ENCODE measurements around the gene KLHL22.
A peak's percentile ranks its signal among the peaks of the same experiment; 100 is the strongest.
"Not testable (repeated sequence)": the region's sequence is repeated elsewhere in the genome, so short reads cannot be mapped to it uniquely, and the experiment has no call there.

The KLHL22 gene, protein sequence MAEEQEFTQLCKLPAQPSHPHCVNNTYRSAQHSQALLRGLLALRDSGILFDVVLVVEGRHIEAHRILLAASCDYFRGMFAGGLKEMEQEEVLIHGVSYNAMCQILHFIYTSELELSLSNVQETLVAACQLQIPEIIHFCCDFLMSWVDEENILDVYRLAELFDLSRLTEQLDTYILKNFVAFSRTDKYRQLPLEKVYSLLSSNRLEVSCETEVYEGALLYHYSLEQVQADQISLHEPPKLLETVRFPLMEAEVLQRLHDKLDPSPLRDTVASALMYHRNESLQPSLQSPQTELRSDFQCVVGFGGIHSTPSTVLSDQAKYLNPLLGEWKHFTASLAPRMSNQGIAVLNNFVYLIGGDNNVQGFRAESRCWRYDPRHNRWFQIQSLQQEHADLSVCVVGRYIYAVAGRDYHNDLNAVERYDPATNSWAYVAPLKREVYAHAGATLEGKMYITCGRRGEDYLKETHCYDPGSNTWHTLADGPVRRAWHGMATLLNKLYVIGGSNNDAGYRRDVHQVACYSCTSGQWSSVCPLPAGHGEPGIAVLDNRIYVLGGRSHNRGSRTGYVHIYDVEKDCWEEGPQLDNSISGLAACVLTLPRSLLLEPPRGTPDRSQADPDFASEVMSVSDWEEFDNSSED

DNA sequence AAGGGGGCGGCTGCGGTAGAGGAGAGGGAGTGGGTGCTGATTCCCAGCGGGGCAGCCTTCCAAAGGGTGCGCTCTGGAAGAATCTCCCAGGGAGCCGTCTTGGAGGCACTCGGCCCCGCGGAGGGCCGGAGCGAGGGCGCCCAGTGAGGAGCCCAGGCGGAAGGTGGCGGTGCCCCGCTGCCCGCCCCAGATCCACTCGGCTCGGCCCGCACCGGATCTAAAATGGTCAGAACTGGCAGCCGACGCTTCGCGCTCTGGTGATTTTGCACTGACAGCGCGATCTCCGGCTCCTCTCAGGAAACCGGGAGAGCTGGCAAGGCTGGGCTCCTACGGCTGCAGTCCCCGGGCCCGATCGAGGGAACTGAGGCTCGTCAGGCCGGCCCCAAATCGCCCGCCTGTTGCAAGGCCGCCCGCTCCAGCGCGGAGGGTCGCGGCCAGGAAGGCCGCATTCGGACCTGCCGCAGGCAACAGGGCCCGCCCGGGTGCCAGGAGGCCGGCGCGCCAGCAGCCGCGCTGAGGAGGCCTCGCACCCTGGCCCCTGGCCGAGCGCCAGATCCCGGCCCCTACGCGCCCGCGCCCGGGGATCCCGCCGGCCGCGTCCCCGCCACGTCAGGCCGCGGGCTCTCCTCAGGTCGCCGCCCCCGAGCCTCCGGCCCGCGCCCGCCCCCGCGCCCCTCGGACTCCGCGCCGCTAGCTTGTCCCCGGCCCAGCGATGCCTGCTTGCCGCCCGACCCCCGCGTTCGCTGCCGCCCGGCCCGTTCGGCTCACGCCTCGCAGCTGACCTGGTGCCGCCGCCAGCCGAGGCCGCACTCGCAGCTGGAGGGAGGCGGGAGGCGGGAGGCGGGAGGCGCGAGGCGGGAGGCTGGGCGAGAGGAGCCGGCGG is at the start of gene KLHL22:
Gene KLHL22 (minus strand): TSS at position 818 of the 883 bp plus-strand sequence. CDS start 6,584 bp downstream, outside the sequence.
- peak in 1 of 2 donors; percentile 4 for ATAC-seq

DNA sequence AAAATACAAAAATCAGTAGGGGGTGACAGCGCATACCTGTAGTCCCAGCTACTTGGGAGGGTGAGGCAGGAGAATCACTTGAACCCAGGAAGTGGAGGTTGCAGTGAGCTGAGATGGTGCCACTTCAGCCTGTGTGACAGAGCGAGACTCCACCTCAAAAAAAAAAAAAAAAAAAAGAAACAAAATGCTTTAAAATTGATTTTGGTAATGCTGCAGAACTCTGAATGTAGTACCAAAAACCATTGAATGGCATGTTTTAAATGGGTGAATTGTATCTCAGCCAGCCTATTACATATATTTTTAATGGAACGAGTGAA is 49.7 kb upstream of the KLHL22 start:
- not testable (repeated sequence) for ATAC-seq

DNA sequence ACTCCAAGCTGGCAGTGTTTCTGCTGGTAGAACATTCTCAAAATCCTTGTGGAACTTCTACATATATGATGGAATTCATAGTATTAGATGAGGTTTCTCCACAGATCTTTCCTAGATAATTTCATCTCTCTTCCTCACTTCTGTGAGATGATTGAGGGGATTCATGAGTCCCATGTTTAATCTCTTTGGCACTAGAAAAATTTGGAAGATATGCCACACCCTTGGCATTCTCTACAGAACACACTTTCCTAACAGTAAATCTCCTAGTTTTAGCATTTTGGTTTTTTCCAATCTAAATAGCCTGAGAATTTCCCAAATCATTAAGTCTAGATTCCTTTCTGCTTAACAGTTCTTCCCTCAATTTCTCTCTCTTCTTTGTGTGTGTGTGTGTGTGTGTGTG is 47.1 kb upstream of the KLHL22 start:
- no peak for ATAC-seq

DNA sequence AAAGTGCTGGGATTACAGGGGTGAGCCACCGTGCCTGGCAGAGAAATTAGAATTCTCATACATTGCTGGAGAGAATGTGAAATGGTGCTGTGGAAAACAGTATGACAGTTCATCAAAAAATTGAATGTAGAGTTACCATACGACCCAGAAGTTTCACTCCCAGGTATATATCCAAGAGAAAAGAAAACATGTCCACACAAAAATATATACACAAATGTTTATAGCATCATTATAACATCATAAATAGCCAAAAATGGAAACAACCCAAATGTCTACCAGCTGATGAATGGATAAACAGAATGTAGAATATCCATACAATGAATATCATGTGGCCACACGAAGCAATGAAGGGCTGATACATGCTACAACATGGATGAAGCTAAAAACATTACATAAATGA is 46.5 kb upstream of the KLHL22 start:
- no peak for ATAC-seq

DNA sequence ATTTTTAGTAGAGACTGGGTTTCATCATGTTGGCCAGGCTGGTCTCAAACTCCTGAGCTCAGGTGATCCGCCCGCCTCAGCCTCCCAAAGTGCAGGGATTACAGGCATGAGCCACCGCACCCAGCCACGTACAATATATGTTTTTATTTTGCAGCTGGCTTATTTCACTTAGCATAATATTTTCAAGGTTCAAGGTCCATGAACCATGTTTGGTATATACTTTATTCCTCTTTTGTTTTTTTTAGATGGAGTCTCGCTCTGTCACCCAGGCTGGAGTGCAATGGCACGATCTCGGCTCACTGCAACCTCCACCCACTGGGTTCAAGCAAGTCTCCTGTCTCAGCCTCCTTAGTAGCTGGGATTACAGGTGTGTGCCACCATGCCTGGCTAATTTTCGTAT is 43.3 kb upstream of the KLHL22 start:
- ATAC-seq = not testable (repeated sequence)

DNA sequence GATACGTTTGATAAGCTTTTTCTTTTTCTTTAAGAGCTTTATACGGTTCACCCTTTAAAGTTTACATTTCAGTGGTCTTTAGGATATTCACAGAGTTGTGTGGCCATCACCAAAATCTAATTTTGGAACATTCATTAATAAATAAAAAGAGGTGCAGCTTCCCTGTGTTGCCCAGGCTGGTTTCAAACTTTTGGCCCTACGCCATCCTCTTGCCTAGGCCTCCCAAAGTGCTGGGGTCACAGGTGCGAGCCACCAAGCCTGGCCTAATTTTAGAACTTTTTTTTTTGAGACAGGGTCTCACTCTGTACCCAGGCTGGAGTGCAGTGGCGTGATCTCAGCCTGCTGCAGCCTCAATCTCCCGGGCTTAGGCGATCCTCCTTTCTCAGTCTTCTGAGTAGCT is 42.4 kb upstream of the KLHL22 start:
- ATAC-seq = no peak

DNA sequence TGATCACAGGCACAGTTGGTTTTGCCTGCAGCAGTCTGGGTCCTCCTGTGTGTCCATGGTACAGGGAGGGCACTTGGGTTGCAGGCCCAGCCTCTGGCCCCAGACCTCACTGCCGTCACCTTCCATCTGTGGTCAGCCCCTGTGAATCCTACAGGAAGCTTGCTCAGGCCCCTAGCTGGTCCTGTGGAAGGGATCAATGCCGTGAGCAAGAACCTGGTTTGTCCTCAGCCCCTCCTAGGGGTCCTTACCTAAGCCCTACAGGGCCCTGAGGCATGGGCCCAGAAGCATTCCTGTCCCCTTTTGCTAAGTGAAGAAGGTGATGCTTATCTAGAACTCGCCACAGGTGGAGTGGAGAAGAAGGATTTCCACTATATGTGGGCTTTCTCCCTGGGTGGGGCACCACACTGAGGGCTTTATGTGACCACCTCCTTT is 41.7 kb upstream of the KLHL22 start:
- ATAC-seq = no peak

DNA sequence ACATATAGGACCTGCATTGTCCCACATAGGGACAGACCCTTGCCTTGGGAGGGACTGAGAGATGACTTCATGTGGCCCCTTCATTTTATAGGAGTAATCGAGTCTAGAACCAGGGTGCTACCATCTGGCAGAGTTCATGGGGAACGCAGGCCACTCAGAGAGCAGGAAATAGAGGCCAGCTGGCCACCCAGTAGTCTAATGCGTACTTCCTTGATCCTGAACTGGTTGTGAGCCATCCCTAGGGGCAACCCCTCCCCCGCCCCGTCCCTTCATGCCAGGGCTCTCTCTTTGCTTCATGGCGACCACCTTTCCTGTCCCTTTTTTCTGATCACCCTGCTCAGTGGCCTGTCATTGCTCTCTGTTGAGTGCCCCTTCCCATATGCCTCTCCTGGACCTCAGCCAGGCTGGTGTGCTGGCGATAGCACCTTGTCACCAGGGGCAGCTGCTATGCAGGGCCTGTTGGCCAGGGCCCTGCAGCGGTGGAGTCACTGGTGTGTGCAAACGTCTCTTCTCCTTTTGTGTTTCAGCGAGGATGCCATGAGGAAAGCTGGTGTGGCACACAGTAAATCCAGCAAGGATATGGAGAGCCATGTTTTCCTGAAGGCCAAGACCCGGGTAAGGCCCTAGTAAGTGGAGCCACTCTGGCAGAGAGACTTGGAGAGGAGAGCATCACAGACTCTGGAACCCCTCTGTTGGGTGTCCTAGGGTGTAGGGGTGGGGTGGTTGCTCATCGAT is 41.2 kb upstream of the KLHL22 start:
- ATAC-seq = no peak

DNA sequence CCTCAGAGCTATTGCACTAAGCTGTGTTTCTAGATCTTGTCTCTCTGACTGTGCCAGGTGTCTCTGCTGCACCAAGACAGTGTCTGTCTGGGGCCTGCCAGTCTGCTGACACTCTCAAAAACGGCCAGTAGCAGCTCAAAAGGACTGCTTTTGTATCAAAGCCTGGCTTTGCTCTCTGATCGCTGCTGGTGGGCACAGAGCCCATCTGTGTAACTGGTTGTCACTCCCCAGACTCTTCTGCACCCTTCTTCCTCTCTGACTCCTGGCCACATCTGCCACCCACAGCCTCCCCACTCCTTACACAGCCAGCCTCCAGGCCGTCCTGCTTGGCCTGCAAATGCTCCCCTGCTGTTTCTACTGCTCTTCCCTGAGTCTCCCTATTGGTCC is 38.3 kb upstream of the KLHL22 start:
- ATAC-seq = no peak

DNA sequence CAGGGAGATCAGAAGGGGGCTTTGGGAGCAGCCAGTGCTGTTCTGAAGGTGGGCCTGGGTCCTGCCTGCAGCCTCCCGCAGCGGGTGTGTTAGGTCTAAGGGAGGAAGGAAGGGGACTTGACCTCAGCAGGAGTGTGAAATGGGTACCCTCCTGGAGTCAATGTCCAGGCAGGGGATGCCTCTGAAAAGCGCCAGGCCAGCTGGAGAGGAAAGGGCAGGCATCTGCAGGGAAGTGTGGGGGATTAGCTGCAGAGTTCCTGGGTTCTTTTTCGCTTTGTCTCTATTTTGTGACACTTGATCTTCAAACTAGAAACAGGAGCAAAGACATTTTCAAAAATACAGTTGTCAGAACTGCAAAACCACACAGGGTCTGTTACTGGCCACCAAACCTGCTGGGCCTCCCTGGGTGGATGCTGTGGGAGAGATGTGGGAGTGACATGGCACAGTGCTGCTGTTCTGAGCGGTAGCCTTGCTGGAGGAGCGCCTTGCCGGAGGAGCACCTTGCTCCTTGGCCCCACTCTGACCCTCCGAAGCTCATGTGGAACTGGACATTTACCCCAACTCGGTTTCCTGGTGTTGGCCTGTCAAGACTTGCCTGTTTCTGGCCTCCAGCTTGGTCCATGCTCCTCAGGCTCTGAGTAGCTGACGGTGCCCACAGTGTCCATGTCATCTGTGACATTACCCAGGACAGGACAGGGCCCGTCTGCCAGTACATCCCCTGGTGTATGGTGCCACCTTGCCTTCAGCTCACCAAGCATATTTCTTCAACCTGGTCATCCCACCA is 37.7 kb upstream of the KLHL22 start:
- ATAC-seq = no peak

DNA sequence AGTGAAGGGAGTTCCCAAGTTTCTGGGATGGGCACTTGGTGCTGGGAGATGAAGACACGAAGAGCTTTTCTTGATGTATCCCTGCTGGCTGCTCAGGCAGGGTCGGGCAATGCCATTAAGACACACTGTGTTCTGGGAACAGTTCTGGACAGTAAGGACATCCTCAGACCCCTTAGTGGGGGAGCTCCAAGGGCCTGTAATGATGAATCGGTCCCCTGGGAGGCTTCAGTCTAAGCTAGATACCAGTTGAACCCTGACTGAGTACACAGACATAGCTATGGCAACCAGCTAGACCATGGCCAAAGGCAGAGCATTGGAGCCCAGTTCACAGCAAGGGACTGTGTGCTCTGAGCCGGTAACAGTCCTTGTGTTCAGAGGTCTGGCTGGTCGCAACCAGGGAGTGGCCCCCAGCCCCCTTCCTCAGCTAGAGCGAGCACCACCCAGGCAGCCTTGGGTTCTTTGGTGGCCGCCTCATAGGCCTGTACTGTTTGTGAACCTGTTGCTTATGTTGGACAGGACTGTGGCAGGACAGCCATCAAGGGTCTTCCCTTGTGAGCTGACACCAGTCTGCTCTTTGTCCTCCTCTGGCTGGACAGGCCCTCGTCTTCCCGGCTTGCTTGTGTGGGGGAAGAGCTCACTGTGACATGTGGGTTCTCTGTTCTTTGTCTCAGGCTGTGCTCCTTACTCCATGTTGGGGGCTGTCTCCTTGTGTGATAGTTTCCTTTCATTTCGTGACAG is 36.8 kb upstream of the KLHL22 start:
- no peak for ATAC-seq

DNA sequence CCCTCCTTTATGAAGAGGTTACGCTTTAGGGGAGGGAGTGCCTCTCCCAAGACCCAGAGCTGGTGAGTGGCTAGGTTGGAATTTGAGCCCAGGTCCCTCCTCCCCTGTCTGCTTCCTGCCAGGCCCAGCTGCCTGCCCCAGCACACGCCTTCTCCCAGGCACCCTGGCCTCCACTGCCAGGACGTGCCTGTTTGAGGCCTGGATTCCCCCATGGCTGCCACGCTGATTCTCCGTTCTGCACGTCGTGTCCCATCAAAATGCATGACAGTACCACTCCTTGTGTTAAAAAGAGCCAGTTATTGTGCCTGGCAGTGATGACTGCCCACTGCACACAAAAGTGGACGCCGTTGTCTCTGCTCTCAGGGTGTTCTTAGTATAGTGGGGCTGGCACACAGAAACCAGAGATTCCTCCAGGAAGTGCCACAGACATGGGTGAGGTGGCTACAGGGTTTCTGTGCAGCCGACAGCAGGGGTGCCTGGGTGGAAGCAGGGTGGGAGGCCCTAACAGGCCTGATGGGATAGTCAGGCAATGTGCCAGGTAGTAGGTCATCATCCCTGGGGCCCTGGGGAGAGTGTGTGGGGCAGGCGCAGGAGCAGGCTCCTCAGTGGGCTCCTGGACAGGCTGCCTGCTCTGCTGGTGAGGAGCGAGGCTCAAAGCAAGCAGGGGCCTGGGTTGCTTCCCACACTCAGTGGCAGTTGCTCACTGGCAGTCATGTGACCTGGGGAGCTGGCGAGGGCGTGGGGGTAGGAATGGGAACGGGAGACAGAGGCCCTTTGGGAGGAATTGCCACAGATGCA is 36.0 kb upstream of the KLHL22 start:
- no peak for ATAC-seq

DNA sequence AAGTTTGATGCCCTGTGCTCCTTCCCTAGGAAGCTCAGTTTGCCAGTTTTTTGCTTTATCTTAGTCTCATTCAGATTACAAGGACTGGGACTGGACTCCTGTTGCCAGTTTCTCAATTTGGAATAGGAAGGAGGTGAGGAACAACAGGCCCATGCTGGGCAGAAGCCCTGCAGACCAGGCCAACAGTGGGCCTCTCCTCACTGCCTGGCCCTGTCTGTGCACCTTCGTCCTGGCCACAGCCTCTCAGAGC is 35.5 kb upstream of the KLHL22 start:
- no peak for ATAC-seq

DNA sequence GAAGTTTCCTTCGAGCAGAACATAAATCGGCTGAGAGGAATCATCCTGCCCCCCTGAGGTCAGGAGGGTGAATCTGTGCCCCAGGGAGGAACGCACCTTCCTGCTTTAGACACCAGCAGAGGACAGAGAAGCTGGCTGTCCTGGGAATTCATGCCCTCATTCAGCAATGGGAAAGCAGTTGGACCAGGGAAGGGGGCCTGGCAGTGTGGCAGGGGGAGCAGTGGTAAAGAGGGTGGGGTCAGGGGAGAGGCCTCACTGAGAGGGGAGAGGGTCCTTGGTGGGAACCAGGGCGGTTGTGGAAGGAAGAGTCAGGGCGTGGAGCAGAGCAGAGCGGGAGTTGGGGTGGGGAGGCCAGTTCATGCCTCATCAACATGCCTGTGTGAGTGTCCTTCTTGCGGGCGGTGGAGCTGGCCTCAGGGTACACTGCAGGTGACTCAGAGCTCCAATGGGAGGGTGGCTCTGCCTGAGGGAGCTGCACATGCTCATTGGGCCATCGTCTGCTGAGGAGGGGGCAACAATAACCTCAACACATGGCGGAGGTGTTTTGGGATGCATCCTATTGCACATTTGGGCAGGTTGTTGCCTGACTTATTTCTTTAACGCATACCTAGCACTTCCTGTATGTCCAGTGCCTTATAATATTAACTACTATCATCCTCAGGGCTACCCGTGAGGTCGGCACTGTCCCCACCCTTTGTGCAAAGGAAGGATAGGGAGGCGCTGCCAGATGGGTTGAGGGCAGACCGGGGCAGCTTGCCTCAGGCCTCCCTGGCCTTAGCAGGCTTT is 35.0 kb upstream of the KLHL22 start:
- ATAC-seq = no peak

DNA sequence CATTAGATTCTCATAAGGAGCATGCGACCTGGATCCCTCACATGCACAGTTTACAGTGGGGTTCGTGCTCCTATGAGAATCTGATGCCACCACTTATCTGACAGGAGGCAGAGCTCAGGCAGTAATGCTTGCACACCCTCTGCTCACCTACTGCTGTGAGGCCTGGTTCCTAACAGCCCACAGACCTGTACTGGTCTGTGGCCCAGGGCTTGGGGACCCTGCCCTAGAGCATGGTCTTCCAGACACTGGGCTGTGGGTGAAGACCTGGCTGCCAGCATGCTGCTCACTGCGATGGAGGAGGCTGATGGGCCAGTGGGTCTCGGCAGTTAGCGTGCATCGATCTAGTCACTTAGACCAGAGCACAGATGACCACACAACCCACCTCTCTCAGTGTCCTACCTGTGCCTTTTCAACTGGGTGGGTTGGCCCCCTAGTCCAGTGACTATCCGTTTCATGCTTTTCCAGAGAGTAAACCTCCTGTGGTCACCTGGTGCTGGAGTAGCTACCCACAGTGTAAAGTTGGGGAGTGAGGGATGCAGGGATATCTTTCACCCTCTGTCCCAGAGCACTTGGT is 32.9 kb upstream of the KLHL22 start:
- ATAC-seq = no peak

DNA sequence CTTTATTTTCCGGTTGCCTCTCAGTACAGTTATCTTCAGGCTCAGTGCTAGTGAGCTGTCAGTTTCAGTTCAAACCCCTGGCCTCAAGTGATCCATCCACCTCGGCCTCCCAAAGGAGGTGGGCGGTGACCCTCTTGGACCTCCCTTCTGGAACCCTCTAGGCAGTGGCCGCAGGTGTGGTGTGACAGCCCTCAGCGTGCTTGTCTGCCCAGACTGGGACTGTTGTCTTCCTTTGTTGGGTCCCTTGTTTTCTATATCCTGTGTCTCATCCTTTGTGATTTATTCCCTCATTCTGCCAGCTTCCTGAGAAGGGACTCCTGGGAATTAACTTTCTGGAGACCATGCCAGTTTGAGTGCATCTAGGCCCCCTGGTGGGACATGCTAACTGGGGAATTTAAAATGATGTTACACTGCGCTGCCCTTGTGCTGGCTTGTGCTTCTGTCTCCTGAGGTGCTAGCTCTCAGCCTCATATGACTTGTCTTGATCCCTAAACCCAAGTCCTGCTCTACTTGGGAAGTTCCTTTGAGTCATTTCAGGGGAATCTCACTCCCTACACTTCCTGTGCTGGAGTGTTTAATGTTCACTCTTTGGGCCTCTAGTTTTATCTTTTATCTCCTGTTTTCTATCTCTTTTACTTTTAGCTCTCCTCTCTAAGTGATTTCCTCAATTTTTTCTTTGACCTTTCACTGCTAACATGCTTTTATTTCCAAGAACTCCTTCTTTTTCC is 31.2 kb upstream of the KLHL22 start:
- ATAC-seq = no peak

DNA sequence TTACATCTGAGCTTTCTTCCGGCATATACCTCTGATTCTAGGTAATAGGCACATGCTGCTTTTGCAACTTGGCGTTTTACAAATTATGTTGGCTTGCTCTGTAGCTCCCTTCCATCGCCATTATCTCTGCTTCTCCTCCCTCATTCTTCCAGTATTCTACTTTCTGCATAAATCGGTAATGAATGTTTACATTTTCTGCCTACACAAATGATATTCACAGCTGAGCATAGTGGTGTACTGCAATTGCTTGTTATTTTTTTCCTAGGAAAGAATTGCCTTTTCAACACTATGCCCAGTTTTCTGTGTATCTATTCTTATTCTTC is 30.7 kb upstream of the KLHL22 start:
- ATAC-seq = no peak

DNA sequence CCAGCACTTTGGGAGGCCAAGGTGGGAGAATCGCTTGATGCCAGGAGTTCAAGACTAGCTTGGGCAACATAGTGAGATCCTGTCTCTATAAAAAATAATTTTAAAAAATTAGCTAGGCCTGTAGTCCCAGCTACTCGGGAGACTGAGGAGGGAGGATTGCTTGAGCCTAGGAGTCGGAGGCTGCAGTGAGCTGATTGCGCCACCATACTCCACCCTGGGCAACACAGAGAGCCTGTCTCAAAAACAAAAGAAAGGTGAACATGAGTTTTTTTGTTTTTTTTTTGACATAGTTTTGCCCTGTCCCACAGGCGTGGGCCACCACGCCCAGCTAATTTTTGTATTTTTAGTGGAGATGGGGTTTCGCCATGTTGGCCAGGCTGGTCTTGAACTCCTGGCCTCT is 29.5 kb upstream of the KLHL22 start:
- no peak for ATAC-seq

DNA sequence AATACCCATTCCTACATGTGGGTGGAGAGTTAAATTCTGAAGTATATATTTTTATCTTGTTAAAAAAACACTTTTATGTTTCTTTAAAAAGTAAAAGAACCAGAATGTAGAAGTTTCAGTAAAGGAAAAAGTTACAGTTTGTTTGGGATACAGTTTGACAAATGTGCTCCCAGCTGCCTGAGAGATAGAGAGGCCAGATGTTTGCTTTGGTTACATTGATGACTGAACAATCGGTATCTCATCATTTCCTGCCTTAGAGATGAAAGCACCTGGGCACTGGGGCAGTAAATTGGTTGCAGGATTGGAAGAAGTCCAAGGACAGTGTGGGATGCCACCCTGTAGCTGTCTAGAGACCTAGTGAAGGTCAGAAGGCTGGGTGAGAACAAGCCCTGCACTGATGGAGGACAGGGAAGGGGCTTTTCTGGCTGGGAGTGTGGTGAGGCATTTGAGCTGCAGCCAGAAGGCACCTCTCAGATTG is 28.4 kb upstream of the KLHL22 start:
- peak in 1 of 2 donors; percentile 11 for ATAC-seq

All from activated CD4-positive, CD25-positive, alpha-beta regulatory T cell treated with anti-CD3 and anti-CD28 coated beads, Interleukin-2, amount 50 U/mL, for 24 hours (primary cell).